Epithelial cell of proximal tubule (primary cell): ENCODE data around the gene C19orf73. TPM values are rescaled to one million over a fixed set of nuclear protein-coding genes. Genes with fewer than 3 reads are reported as not detected.
"Not testable (repeated sequence)": the region's sequence is repeated elsewhere in the genome, so short reads cannot be mapped to it uniquely, and the experiment has no call there.

ENCODE experiments used
- DNase-seq: peaks from one replicate; pipeline ENCODE4 v3.0.0-alpha.2; 2011; ENCODE audit warnings: low read depth
- H3K4me3 ChIP-seq: 2 replicates; pipeline ENCODE4 v1.5.1; 2011; ENCODE audit warnings: low read depth, mild to moderate bottlenecking, low read length
- total RNA-seq: library from RNA; depleted of rRNA; stranded (reverse); fragments of >200 nt; gene quantifications from 2 replicates; pipeline ENCODE4 v1.2.3, GENCODE V29; 2015
- TF ChIP-seq, protein P1 (sequence below): conservative IDR thresholded peaks from 2 replicates; pipeline ENCODE4 v1.5.1; 2012; ENCODE audit warnings: low read depth, mild to moderate bottlenecking, low read length

The C19orf73 gene
- total RNA-seq, 1 donor from 2014 or later: 10.3 TPM

DNA sequence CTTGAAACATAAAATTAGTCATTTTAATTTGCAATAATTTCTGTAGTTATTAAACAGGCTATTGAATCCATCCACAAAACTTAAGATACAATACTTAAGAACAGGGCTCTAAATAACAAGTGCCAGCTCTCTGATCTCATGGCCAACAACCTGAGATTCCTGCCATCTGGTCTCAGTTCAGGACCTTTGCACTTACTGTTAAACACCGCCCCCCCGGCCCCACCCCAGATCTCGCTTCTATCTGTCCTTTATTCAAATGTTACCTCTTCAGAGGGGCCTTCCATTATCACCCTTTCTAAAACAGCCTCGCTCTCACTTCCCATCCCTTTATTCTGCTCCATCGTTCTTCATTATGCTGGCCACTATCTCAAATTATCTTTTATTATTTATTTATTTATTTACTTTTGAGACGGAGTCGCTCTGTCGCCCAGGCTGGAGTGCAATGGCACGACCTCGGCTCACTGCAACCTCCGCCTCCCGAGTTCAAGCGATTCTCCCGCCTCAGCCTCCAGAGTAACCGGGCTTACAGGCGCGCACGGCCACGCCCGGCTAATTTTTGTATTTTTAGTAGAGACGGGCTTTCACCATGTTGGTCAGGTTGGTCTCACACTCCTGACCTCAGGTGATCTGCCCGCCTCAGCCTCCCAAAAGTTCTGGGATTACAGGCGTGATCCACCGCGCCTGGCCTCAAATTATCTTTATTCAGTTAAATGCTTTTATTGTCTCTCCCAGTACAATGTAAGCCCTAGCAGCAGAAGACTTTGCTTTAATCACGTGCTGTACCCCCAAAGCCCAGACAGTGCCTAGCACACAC lies 34.5 kb downstream of the C19orf73 start:
- peak overlapping the region; percentile 66 for H3K4me3 ChIP-seq
- TF ChIP-seq, protein P1, sequence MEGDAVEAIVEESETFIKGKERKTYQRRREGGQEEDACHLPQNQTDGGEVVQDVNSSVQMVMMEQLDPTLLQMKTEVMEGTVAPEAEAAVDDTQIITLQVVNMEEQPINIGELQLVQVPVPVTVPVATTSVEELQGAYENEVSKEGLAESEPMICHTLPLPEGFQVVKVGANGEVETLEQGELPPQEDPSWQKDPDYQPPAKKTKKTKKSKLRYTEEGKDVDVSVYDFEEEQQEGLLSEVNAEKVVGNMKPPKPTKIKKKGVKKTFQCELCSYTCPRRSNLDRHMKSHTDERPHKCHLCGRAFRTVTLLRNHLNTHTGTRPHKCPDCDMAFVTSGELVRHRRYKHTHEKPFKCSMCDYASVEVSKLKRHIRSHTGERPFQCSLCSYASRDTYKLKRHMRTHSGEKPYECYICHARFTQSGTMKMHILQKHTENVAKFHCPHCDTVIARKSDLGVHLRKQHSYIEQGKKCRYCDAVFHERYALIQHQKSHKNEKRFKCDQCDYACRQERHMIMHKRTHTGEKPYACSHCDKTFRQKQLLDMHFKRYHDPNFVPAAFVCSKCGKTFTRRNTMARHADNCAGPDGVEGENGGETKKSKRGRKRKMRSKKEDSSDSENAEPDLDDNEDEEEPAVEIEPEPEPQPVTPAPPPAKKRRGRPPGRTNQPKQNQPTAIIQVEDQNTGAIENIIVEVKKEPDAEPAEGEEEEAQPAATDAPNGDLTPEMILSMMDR: no peak
- DNase-seq: no peak

DNA sequence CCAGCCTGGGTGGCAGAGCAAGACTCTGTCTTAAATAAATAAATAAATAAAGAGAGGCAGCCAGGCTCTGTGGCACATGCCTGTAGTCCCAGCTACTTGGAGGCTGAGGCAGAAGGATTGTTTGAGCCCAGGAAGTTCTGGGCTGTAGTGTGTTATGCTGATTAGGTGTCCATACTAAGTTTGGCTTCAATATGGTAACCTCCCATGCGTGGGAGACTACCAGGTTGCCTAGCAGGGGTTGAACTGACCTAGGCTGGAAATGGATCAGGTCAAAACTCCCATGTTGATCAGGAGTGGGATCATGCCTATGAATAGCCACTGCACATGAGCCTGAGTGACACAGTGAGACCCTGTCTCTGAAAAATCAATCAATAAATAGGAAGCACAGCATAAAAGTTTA lies 37.7 kb downstream of the C19orf73 start:
- TF ChIP-seq, protein P1: no peak
- H3K4me3 ChIP-seq: no peak overlapping the region
- DNase-seq: no peak

DNA sequence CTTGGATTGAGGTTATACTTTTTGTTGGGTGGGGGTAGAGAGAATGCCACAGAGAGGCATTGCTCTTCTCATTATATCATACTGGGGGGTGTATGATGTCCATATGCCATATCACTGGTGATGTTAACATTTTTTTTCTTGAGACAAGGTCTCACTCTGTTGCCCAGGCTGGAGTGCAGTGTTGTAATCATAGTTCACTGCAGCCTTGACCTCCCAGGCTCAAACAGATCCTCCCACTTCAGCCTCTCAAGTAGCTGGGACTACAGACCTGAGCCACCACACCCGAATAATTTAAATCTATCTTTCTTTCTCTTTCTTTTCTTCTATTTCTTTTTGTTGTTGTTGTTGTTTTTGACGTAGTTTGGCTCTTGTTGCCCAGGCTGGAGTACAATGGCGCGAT lies 38.6 kb downstream of the C19orf73 start:
- no peak overlapping the region for H3K4me3 ChIP-seq
- DNase-seq: no peak
- TF ChIP-seq, protein P1: no peak

DNA sequence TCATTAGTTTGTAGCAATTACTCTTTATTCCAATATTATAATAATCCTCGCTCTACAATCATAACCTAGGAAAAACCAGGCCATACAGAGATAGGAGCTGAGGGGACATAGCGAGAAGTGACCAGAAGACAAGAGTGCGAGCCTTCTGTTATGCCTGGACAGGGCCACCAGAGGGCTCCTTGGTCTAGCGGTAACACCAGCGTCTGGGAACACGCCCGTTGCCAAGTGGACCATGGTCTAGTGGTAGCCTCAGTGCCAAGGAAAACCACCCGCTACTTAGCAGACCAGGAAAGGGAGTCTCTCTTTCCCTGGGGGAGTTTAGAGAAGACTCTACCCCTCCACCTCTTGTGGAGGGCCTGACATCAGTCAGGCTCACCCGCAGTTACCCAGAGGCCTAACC lies 44.1 kb downstream of the C19orf73 start:
- not testable (repeated sequence) for H3K4me3 ChIP-seq, DNase-seq
- TF ChIP-seq, protein P1: peak; percentile 62

DNA sequence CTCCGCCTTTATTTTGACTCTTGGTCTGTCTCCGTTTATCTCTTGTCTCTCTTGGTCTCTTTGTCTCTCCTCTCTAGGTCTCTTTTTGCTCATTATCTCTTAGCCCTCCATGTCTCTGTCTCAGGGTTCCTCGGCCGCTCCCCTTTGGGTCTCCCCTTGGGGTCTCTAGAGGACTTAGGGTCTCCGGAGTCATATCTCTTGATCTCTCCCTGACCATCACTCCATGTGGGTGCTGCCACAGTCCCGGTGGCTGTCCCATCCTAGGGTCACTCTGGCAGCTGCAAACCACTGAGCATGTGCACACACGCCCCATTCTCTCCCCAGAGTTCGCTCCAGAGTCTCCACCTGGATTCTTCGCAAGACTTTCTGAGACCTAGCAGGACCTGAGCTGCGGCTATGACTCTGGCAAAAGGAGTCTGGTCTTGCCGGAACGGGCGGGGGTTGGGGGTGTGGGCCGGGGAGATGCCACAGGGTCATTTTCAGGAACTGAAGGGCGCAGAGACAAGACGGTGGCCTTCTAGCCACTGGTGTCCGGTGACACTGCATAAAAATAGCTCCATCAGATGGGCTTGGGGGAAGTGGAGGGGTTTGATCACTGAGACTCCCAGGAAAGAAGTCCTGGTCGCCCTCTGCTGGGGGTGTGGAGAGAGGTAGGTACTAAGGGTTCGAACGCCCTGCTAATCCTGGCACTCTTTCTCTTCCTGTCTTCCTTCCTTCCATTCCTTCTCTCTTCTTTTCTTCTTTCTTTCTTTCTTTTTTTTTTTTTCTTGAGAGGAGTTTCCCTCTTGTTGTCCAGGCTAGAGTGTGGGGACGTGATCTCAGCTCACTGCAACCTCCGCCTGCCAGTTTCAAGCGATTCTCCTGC lies 45.2 kb downstream of the C19orf73 start:
- H3K4me3 ChIP-seq: no peak overlapping the region
- DNase-seq: no peak
- TF ChIP-seq, protein P1: peak; percentile 33

- no peak overlapping the region for H3K4me3 ChIP-seq
Measured at GRCh38 chr19:49071860-49072547, 46.9 kb downstream of the C19orf73 start.

More at GRCh38 chr19:49071860-49072547, 46.9 kb downstream of the C19orf73 start:
- TF ChIP-seq, protein P1: no peak
- DNase-seq: no peak
